ENCODE data around the gene TRAF2. TPM values are rescaled to one million over a fixed set of nuclear protein-coding genes. Genes with fewer than 3 reads are reported as not detected.

The TRAF2 gene
- total RNA-seq, 2 experiments from 2014 or later: 10.6 to 11.6 TPM

GRCh38 chr9:136856079-136856476 lies 30.2 kb upstream of the TRAF2 start:
- no peak overlapping the region for H3K4me3 Mint-ChIP-seq
- no peaks in the 10 kb centered on the region for H3K9me3 Mint-ChIP-seq
- POLR2A ChIA-PET: no interaction called here
- no peak overlapping the region for H3K27ac Mint-ChIP-seq
- Histone ChIP-seq H3K36me3 (ENCODE audit: insufficient read depth, low read length) (peaks cover 4% of the 10 kb centered on the region), H3K4me3 (ENCODE audit: low read length) (no peak overlapping the region), H3K9me3 (ENCODE audit: control insufficient read depth in 1 of 2, insufficient read depth in 1 of 2, low read length in 2 of 2) (no peaks in the 10 kb centered on the region), H3K27me3 (ENCODE audit: control insufficient read depth in 1 of 2, insufficient read depth in 2 of 2, low read length in 2 of 2) (no peaks in the 10 kb centered on the region), H3K4me1 (ENCODE audit: insufficient read depth, low read length) (peaks cover 3% of the 10 kb centered on the region), H3K27ac (ENCODE audit: low read depth in 1 of 2, low read length in 2 of 2) (no peak overlapping the region)
- H3K27me3 Mint-ChIP-seq: no peaks in the 10 kb centered on the region
- H3K4me1 Mint-ChIP-seq (ENCODE audit: low read depth): no peaks in the 10 kb centered on the region
- DNase-seq (peak in 2 of 14 experiments; percentile 0 to 16), ATAC-seq (ENCODE audit: poor library complexity) (no peak)
- CTCF ChIA-PET: no interaction called here
- intact Hi-C loops (cut with DNase I, micrococcal nuclease): no loop called here
- no peaks in the 10 kb centered on the region for H3K36me3 Mint-ChIP-seq (ENCODE audit: low read depth)
- no peak for TF ChIP-seq CTCF (IDR thresholded peaks at IDR 0.05)

GRCh38 chr9:136856541-136857141 lies 29.7 kb upstream of the TRAF2 start:
- Histone ChIP-seq H3K4me3 (ENCODE audit: low read length) (no peak overlapping the region), H3K4me1 (ENCODE audit: insufficient read depth, low read length) (no peaks in the 10 kb centered on the region), H3K9me3 (ENCODE audit: control insufficient read depth in 1 of 2, insufficient read depth in 1 of 2, low read length in 2 of 2) (no peaks in the 10 kb centered on the region), H3K27ac (ENCODE audit: low read depth in 1 of 2, low read length in 2 of 2) (no peak overlapping the region), H3K36me3 (ENCODE audit: insufficient read depth, low read length) (peaks cover 6% of the 10 kb centered on the region), H3K27me3 (ENCODE audit: control insufficient read depth in 1 of 2, insufficient read depth in 2 of 2, low read length in 2 of 2) (no peaks in the 10 kb centered on the region)
- no peak overlapping the region for H3K4me3 Mint-ChIP-seq
- TF ChIP-seq CTCF (IDR thresholded peaks at IDR 0.05): no peak
- DNase-seq: peak in 1 of 14 experiments; percentile 29
- no peak overlapping the region for H3K27ac Mint-ChIP-seq
- no peaks in the 10 kb centered on the region for H3K9me3 Mint-ChIP-seq
- CTCF ChIA-PET: no interaction called here
- intact Hi-C loops (cut with DNase I, micrococcal nuclease): no loop called here
- POLR2A ChIA-PET: no interaction called here
- H3K4me1 Mint-ChIP-seq (ENCODE audit: low read depth): no peaks in the 10 kb centered on the region
- ATAC-seq (ENCODE audit: poor library complexity): no peak
- no peaks in the 10 kb centered on the region for H3K36me3 Mint-ChIP-seq (ENCODE audit: low read depth)
- no peaks in the 10 kb centered on the region for H3K27me3 Mint-ChIP-seq

- peaks cover 11% of the 10 kb centered on the region for H3K36me3 ChIP-seq (ENCODE audit: insufficient read depth, low read length)
- H3K36me3 Mint-ChIP-seq (ENCODE audit: low read depth): peaks cover under 1% of the 10 kb centered on the region
- H3K27me3 Mint-ChIP-seq: no peaks in the 10 kb centered on the region
- no peak overlapping the region for H3K27ac ChIP-seq (ENCODE audit: low read depth in 1 of 2, low read length in 2 of 2)
- no peak overlapping the region for H3K4me3 ChIP-seq (ENCODE audit: low read length)
- H3K4me3 Mint-ChIP-seq: no peak overlapping the region
- H3K4me1 Mint-ChIP-seq (ENCODE audit: low read depth): no peaks in the 10 kb centered on the region
- no peak overlapping the region for H3K27ac Mint-ChIP-seq
- H3K27me3 ChIP-seq (ENCODE audit: control insufficient read depth in 1 of 2, insufficient read depth in 2 of 2, low read length in 2 of 2): no peaks in the 10 kb centered on the region
- no peak for TF ChIP-seq CTCF (IDR thresholded peaks at IDR 0.05)
- ChIA-PET POLR2A (no interaction called here), CTCF (no interaction called here)
- no peaks in the 10 kb centered on the region for H3K9me3 Mint-ChIP-seq
- no peaks in the 10 kb centered on the region for H3K4me1 ChIP-seq (ENCODE audit: insufficient read depth, low read length)
- no peaks in the 10 kb centered on the region for H3K9me3 ChIP-seq (ENCODE audit: control insufficient read depth in 1 of 2, insufficient read depth in 1 of 2, low read length in 2 of 2)
- DNase-seq (peak in 1 of 14 experiments; percentile 20), ATAC-seq (ENCODE audit: poor library complexity) (no peak)
- intact Hi-C loops (cut with DNase I, micrococcal nuclease): no loop called here
Observed at GRCh38 chr9:136857166-136857565, 29.1 kb upstream of the TRAF2 start.

Data from CD4-positive, alpha-beta T cell (primary cell).